HG02938 (cell line): ENCODE data around the gene NYAP1.
"Not testable (repeated sequence)": the region's sequence is repeated elsewhere in the genome, so short reads cannot be mapped to it uniquely, and the experiment has no call there.

Experiments used
- ATAC-seq: cut with Tn5 transposase; IDR thresholded peaks from one replicate; pipeline ENCODE4 v1.9.1; 2021; ENCODE audit warnings: mild to moderate bottlenecking, moderate library complexity; ENCODE audit not compliant: unreplicated experiment

Gene NYAP1

DNA sequence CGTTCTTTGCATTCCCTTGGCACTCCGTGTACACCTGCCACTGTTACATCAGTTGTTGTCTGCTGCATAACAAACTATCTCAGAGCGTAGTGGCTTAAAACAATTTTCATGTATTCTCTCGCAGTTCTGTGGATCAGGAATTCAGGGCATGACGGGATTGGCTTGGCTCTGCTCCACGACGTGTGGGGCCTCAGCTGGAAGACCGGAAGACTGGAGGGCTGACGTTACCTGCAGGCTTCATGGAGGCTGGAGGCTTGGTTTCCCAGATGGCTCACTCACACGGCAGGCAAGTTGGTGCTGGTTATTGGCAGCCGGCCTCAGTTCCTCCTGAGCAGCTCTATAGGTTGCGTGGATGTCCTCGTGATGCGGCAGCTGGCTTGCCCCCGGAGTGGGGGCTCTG is 25.5 kb downstream of the NYAP1 start:
- ATAC-seq = no peak

DNA sequence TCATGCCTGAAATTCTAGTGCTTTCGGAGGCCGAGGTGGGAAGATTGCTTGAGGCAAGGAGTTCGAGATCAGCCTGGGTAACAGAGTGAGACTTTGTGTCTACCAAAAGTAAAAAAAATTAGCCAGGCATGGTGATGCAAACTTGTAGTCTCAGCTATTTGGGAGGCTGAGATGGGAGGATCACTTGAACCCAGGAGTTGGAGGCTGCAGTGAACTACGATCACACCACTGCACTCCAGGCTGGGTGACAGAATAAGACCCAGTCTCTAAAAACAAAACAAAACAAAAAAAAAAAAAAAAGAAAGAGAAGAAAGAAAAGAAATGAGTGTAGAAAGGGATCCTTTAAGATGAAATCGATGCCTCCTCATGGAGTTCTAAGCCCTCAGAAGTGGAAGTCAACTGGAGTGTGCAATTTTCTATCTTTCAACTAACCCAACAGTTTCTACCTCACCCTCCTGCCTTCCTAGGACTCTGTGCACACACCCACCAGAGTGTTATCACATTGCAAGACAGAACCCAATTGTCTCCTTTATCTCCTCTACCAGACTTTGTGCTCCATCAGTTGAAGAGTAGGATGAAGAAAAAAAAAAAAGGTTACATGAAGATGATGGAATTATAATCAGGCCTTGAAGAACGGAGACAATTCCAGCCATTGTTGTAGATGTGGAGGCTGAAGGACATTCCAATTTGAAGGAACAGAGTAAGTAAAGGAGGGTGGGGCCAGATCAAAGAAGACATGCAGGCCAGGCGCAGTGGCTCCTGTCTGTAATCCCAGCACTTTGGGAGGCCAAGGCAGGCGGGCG is 26.9 kb downstream of the NYAP1 start:
- no peak for ATAC-seq

DNA sequence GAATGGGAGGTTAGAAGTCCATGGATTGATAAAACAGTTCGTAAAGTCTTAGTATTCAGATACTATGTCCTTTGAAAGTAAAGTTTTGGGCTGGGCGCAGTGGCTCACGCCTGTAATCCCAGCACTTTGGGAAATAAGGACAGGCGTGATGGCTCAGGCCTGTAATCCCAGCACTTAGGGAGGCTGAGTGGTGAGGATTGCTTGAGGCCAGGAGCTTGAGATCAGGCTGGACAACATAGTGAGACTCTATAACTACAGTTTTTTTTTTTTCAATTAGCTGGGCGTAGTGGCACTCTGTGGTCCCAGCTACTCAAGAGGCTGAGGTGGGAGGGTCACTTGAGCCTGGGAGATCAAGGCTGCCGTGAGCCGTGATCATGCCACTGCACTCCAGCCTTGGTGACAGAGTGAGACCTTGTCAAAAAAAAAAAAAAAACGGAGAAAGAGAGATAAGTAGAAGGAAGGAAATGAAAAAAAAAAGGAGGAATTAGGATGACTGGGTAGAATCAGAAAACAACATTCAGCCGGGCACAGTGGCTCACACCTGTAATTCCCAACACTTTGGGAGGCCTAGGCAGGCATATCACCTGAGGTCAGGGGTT is 29.6 kb downstream of the NYAP1 start:
- ATAC-seq = no peak

GRCh38 chr7:100515072-100515532 is 31.4 kb downstream of the NYAP1 start:
- no peak for ATAC-seq

DNA sequence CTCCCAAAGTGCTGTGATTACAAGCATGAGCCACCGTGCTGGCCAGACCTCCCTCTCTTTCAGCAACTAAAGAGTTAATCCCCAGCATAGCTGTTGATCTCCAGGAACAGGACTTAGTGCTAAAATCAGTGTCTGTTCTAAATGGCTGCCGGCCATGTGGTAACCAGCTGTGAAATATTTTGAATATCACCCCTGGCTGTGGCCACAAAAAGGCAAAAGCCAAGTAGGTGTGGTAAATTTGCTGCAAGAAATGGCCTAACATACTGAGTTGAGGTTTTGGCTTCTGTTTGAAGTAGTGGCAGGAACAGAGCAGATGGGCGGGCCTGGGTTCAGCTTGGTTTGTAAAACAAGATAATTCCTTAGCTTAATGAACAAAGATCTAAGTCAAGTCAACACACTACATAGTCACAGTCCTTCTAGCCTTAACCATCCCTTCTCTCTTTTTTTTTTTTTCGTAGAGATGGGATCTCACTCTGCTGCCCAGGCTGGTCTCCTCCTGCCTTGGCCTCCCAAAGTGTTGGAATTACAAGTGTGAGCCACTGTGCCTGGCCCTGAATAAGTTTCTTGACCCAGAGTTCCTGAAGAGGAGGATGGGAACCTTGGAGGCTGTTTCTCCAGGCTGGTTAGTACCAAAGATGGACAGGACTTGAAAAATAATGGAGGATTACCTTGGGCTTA is 32.5 kb downstream of the NYAP1 start:
- no peak for ATAC-seq

- no peak for ATAC-seq
Measured at GRCh38 chr7:100517305-100517704, 33.6 kb downstream of the NYAP1 start.

- no peak for ATAC-seq
Measured at GRCh38 chr7:100519580-100519979, 35.9 kb downstream of the NYAP1 start.

DNA sequence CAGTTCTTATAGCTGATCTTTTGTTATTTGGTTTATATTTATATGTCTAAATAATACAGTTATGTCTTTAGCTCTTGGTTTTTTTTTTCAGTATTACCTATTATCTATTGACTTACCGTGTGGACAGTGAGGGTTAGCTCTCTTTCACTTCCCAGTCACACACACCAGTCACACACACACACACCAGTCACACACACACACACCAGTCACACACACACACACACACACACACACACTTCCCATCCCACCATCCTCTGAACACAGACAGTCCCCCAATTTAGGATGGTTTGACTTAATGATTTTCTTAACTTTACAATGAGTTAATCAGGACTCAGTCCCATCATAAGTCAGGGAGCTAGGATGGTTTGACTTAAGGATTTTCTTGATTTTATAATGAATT is 36.4 kb downstream of the NYAP1 start:
- no peak for ATAC-seq

DNA sequence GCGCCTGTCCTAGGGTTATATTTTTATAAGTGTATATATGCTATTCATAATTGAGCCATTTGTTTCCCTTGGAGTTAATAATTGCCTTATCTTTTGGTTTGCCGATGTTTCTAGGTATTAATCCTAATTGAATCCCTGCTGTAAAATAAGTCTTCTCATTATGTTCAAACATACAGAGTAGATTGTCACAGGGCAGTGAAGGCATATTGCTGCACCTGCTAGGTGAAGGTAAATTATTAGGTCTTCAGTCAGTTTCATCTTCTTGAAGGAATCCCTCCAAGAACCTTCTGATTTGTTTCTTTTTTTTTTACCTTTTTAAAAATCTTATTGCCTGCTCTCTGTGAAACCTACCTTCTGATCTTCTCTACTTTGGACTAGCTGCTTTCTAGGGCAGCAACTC is 37.3 kb downstream of the NYAP1 start:
- ATAC-seq = no peak

GRCh38 chr7:100521909-100522593 is 38.3 kb downstream of the NYAP1 start:
- ATAC-seq = not testable (repeated sequence)

DNA sequence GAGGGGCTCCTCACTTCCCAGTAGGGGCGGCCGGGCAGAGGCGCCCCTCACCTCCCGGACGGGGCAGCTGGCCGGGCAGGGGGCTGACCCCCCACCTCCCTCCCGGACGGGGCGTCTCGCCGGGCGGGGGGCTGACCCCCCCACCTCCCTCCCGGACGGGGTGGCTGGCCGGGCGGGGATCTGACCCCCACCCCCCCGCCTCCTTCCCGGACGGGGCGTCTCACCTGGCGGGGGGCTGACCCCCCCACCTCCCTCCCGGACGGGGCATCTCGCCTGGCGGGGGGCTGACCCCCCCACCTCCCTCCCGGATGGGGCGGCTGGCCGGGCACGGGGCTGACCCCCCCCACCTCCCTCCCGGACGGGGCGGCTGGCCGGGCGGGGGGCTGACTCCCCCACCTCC is 39.5 kb downstream of the NYAP1 start:
- not testable (repeated sequence) for ATAC-seq

GRCh38 chr7:100528108-100528866 is 44.6 kb downstream of the NYAP1 start:
- ATAC-seq = not testable (repeated sequence)

DNA sequence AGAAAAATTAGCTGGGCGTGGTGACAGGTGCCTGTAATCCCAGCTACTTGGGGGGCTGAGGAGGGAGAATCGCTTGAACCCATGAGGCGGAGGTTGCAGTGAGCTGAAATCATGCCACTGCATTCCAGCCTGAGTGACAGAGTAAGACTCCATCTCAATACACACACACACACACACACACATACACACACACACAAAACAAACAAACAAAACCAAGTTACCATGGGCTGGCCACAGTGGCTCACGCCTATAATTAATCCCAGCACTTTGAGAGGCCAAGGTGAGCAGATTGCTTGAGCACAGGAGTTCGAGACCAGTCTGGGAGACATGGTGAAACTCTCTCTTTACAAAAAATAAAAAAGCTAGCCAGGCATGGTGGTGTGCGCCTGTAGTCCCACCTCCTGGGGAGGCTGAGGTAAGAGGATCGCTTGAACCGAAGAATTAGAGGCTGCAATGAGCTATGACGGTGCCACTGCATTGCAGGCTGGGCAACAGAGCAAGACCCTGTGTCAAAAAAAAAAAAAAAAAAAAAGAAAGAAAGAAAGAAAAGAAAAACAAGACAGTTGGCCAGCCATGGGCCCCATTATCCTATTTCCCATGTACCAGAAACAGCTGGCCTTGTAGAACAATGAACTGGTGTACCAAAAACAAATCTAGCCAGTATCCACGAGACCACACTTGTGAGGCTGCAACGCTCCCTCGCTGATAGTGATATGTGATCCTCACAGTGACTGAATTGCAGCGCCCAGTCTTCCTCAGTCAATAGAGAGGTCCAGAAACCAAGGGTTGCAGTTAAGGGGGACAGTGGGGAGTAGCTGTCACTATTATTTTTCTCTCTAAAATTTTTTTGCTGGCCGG is 48.7 kb downstream of the NYAP1 start:
- no peak for ATAC-seq

DNA sequence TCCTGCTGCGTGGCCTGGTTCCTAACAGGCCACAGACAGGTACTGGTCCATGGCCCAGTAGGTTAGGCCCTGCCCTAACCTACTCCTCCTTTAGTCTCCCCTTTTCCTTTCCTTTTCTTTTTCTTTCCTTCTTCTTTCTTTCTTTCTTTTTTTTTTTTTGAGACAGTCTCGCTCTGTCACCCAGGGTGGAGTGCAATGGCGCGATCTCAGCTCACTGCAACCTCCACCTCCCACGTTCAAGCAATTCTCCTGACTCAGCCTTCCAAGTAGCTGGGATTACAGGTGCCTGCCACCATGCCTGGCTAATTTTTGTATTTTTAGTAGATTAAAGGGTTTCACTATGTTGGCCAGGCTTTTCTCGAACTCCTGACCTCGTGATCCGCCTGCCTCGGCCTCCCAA is 52.3 kb downstream of the NYAP1 start:
- not testable (repeated sequence) for ATAC-seq

- not testable (repeated sequence) for ATAC-seq
Measured at GRCh38 chr7:100536695-100537094, 53.0 kb downstream of the NYAP1 start.

DNA sequence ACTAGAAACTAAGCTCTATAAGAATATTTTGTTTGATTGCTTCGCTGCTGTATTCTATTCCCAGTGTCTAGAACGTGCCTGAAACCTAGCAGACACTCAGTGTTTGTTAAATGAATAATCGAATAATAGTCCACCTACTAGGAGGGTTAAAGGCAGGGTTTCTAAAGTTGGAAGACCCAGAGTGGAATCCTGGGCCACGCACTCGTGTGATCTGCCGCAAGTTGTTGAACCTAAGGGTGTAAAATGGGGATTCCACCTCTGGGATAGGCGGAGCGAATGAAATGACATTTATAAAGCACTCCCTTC is 54.6 kb downstream of the NYAP1 start:
- no peak for ATAC-seq

- ATAC-seq = peak; percentile 90
Measured at GRCh38 chr7:100538654-100539435, 55.1 kb downstream of the NYAP1 start, which contains the start of gene AGFG2. AGFG2 (plus strand) TSS chr7:100539203; CDS start chr7:100539347, 144 bp downstream.

- ATAC-seq = no peak
Measured at GRCh38 chr7:100539436-100540006, 55.8 kb downstream of the NYAP1 start.
